Iris pigment epithelial cell (primary cell): ENCODE measurements around the gene LRRC66.

Experiments
- DNase-seq: peaks from one replicate; pipeline ENCODE4 v3.0.0-alpha.2; 2011; ENCODE audit warnings: low read depth

LRRC66 gene

GRCh38 chr4:52019936-52020657 is at the start of gene LRRC66:
LRRC66 (minus strand) TSS chr4:52020363; CDS start chr4:52017613, 2,750 bp downstream.
- DNase-seq = peak; percentile 21

GRCh38 chr4:52069571-52069970 is 49.4 kb upstream of the LRRC66 start:
- no peak for DNase-seq

GRCh38 chr4:52059372-52059771 is 39.2 kb upstream of the LRRC66 start:
- DNase-seq = peak; percentile 78

- DNase-seq = no peak
Observed at GRCh38 chr4:52058275-52058674, 38.1 kb upstream of the LRRC66 start.

- DNase-seq = peak; percentile 47
Observed at GRCh38 chr4:52057196-52057595, 37.0 kb upstream of the LRRC66 start.

GRCh38 chr4:52054254-52054653 is 34.1 kb upstream of the LRRC66 start:
- DNase-seq = no peak

- peak; percentile 61 for DNase-seq
Observed at GRCh38 chr4:52052475-52052780, 32.3 kb upstream of the LRRC66 start.

GRCh38 chr4:52051615-52052474 is 31.7 kb upstream of the LRRC66 start:
- peak; percentile 95 for DNase-seq

- DNase-seq = peak; percentile 28
Observed at GRCh38 chr4:52051213-52051614, 31.1 kb upstream of the LRRC66 start, which contains the start of gene SPATA18. SPATA18 (plus strand) TSS chr4:52051304; CDS start chr4:52051705, 401 bp downstream.

GRCh38 chr4:52049266-52049665 is 29.1 kb upstream of the LRRC66 start:
- no peak for DNase-seq

- no peak for DNase-seq
Observed at GRCh38 chr4:52045028-52045427, 24.9 kb upstream of the LRRC66 start.

GRCh38 chr4:52038103-52038912 is 18.1 kb upstream of the LRRC66 start, which contains the start of gene SGCB:
SGCB (minus strand) TSS chr4:52038299; CDS start chr4:52038259, 40 bp downstream.
- peak; percentile 47 for DNase-seq

GRCh38 chr4:52037689-52038102 is 17.5 kb upstream of the LRRC66 start:
- peak; percentile 45 for DNase-seq

- DNase-seq = no peak
Observed at GRCh38 chr4:52036886-52037530, 16.8 kb upstream of the LRRC66 start.

- no peak for DNase-seq
Observed at GRCh38 chr4:52035190-52035589, 15.0 kb upstream of the LRRC66 start.

- no peak for DNase-seq
Observed at GRCh38 chr4:52032005-52032404, 11.8 kb upstream of the LRRC66 start.

- peak; percentile 80 for DNase-seq
Observed at GRCh38 chr4:52028970-52029369, 8.8 kb upstream of the LRRC66 start.

- no peak for DNase-seq
Observed at GRCh38 chr4:52017814-52018213, 2.3 kb downstream of the LRRC66 start.

- DNase-seq = no peak
Observed at GRCh38 chr4:52016981-52017380, 3.2 kb downstream of the LRRC66 start.

GRCh38 chr4:52015366-52015765 is 4.8 kb downstream of the LRRC66 start:
- peak; percentile 21 for DNase-seq

- DNase-seq = no peak
Observed at GRCh38 chr4:52014903-52015302, 5.3 kb downstream of the LRRC66 start.

- DNase-seq = no peak
Observed at GRCh38 chr4:52012651-52013050, 7.5 kb downstream of the LRRC66 start.
